NOMO-1 treated with dmso at 0.1 percent for 144 hours (cell line): ENCODE results near the gene UBE2F.
A peak's percentile ranks its signal among the peaks of the same experiment; 100 is the strongest.

Source experiments
- DNase-seq: peaks from one replicate; lab custom pipeline; 2025; ENCODE audit not compliant: unreplicated experiment; lab: John Stamatoyannopoulos, UW

UBE2F gene

GRCh38 chr2:238069021-238069709, 102.4 kb downstream of the UBE2F start:
- no peak for DNase-seq

- no peak for DNase-seq
Measured at GRCh38 chr2:238069877-238070276, 103.1 kb downstream of the UBE2F start.

GRCh38 chr2:238075397-238075796, 108.6 kb downstream of the UBE2F start:
- no peak for DNase-seq

GRCh38 chr2:238077292-238077691, 110.5 kb downstream of the UBE2F start:
- DNase-seq: no peak

GRCh38 chr2:238079874-238080327, 113.1 kb downstream of the UBE2F start:
- no peak for DNase-seq

GRCh38 chr2:238080518-238080917, 113.7 kb downstream of the UBE2F start:
- DNase-seq: no peak

GRCh38 chr2:238081150-238081549, 114.3 kb downstream of the UBE2F start:
- no peak for DNase-seq

- DNase-seq: no peak
Measured at GRCh38 chr2:238081561-238081960, 114.7 kb downstream of the UBE2F start.

- DNase-seq: no peak
Measured at GRCh38 chr2:238082151-238082550, 115.3 kb downstream of the UBE2F start.

GRCh38 chr2:238082827-238083226, 116.0 kb downstream of the UBE2F start:
- no peak for DNase-seq

- DNase-seq: no peak
Measured at GRCh38 chr2:238083919-238084318, 117.1 kb downstream of the UBE2F start.

GRCh38 chr2:238084761-238085160, 117.9 kb downstream of the UBE2F start:
- DNase-seq: no peak

GRCh38 chr2:238085899-238086298, 119.1 kb downstream of the UBE2F start:
- DNase-seq: no peak

GRCh38 chr2:238087211-238087610, 120.4 kb downstream of the UBE2F start:
- peak; percentile 15 for DNase-seq

GRCh38 chr2:238090887-238091286, 124.1 kb downstream of the UBE2F start:
- DNase-seq: no peak

- no peak for DNase-seq
Measured at GRCh38 chr2:238091436-238092060, 124.7 kb downstream of the UBE2F start.
